K562 treated with DMSO at 1 percent for 24 hours (cell line): Measurements from ENCODE around the gene MYOCD. TPM values are rescaled to one million over a fixed set of nuclear protein-coding genes. Genes with fewer than 3 reads are reported as not detected.

Source experiments
- total RNA-seq: library from RNA; unstranded; fragments of 300-600 nt; gene quantifications from 2 replicates; pipeline ENCODE4 v1.2.3, GENCODE V29; 2022; ENCODE audit warnings: low read depth; ENCODE audit not compliant: insufficient read depth

Gene MYOCD, protein sequence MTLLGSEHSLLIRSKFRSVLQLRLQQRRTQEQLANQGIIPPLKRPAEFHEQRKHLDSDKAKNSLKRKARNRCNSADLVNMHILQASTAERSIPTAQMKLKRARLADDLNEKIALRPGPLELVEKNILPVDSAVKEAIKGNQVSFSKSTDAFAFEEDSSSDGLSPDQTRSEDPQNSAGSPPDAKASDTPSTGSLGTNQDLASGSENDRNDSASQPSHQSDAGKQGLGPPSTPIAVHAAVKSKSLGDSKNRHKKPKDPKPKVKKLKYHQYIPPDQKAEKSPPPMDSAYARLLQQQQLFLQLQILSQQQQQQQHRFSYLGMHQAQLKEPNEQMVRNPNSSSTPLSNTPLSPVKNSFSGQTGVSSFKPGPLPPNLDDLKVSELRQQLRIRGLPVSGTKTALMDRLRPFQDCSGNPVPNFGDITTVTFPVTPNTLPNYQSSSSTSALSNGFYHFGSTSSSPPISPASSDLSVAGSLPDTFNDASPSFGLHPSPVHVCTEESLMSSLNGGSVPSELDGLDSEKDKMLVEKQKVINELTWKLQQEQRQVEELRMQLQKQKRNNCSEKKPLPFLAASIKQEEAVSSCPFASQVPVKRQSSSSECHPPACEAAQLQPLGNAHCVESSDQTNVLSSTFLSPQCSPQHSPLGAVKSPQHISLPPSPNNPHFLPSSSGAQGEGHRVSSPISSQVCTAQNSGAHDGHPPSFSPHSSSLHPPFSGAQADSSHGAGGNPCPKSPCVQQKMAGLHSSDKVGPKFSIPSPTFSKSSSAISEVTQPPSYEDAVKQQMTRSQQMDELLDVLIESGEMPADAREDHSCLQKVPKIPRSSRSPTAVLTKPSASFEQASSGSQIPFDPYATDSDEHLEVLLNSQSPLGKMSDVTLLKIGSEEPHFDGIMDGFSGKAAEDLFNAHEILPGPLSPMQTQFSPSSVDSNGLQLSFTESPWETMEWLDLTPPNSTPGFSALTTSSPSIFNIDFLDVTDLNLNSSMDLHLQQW
- not detected in 2 replicates for total RNA-seq

DNA sequence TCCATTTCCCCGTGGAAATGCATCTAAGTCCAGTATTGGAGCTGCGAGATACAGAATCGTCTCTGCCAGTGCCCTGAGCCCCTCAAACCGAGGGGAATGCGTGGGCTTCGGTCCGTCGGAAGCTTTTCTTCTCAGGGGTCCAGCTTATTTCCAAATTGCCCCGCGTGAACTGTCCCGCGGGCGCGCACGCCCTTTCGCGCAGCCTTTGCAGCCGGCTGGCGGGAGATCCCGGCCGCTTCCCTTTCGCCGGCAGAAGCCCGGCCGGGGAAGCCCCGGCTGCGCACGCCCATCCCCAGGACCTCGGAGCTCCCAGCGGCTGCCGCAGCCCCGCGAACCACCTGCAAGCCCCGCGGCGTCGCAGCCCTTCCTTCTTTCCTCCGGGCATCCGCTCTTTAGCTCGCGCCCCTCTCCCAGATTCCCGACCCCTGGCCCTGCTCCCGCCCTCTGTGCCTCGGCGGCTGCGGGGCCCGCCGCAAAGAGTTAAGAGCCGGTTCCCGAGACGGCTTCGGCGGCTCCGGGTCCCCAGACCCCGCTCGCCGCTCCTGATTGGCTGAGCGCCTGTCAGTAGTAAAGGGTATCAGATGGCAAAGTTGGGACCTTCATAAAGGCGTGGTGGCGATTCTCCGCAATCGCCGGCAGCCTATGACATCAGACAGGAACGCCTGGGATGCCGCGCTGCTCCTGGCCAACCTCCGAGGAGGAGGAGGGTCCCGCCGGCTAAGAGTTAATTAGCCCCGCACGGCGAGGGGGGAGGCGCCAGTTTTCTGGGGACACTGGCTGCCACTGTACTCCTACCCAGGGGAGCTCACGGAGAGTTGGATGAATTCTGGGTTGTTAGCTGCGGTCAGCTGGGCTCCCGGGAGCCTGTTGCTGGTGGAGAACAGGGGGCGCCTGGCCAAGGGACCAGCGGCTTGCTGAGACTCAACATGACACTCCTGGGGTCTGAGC is at the start of gene MYOCD:
MYOCD (plus strand) TSS at position 628 of the 948 bp plus-strand sequence; CDS start at position 927, 299 bp downstream.

DNA sequence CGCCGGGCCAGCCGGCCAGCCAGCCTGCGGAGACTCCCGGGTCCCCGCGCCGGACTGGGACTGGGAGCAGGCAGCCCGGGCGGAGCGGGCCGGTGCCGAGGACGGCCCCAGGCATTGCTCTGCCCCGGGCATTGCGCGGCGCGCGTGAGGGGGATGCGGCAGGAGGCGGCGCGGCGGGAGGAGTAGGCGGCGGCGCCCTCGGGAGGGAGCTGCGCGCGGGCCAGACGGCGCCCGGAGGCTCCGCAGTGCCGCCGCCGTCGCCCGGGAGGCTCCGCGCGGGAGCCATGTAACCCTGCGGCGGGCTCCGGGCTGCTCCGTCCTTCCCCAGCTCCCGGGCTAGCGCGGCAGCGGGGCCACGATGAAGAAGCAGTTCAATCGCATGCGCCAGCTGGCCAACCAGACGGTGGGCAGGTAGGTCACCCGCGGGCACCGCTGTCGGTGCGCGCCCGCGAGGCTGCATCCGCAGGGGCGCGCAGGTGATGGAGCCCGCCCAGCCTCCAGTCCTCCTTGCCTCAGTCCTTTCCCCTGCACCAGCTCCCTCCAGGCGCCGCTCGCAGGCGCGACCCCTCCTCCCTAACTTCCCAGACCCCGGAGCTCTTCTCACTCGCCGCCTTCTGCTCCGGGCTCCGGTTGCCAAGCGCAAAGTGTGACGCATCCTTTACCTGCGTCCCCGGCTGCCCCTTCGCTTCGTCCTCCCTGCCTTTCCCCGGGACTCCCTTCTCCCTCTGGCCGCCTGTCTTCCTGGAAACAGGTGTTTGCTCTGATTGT is 124.0 kb downstream of the MYOCD start, which contains the start of gene ARHGAP44:
ARHGAP44 (plus strand) TSS at position 18 of the 768 bp plus-strand sequence; CDS start at position 359, 341 bp downstream.

Other genes with a start within 250 kb of the MYOCD start
- gene ARHGAP44, start 123.6 kb downstream of the MYOCD start, total RNA-seq = 0.29 TPM in 1 of 2 replicates, not detected in the other